Aorta (tissue), 5 donors: Measurements from ENCODE around the gene PRDX3. TPM values are rescaled to one million over a fixed set of nuclear protein-coding genes. Genes with fewer than 3 reads are reported as not detected.

Source experiments
- ATAC-seq: fragments of 200-7000 bp; cut with Tn5 transposase; one replicate; pipeline ENCODE4 v1.9.1; 2022; ENCODE audit warnings: moderate library complexity; ENCODE audit not compliant: low FRiP score
- DNase-seq, 2 donors: peaks; one replicate each; pipeline ENCODE4 v3.0.0-alpha.2; 2020
- H3K27ac ChIP-seq, 2 donors: one replicate each; pipeline ENCODE4 v1.5.1; 2013; ENCODE audit warnings: low read length in 2 of 2, mild to moderate bottlenecking in 2 of 2, moderate library complexity in 2 of 2, control low read depth in 1 of 2, inconsistent platforms in 1 of 2, low read depth in 1 of 2
- H3K27me3 ChIP-seq, 2 donors: one replicate each; pipeline ENCODE4 v1.6.1; 2013; ENCODE audit warnings: control low read depth in 1 of 2, low read length in 1 of 2, mild to moderate bottlenecking in 1 of 2, moderate library complexity in 1 of 2; ENCODE audit not compliant: insufficient read depth in 2 of 2, control insufficient read depth in 1 of 2
- H3K36me3 ChIP-seq, 2 donors: one replicate each; pipeline ENCODE4 v1.6.1; 2013; ENCODE audit warnings: control low read depth in 1 of 2, low read length in 1 of 2, mild to moderate bottlenecking in 1 of 2; ENCODE audit not compliant: insufficient read depth in 2 of 2, control insufficient read depth in 1 of 2
- H3K4me1 ChIP-seq, 2 donors: one replicate each; pipeline ENCODE4 v1.6.1; 2013; ENCODE audit warnings: low read length in 2 of 2, control low read depth in 1 of 2, mild to moderate bottlenecking in 1 of 2, moderate library complexity in 1 of 2; ENCODE audit not compliant: insufficient read depth in 2 of 2, control insufficient read depth in 1 of 2
- H3K4me3 ChIP-seq, 2 donors: one replicate each; pipeline ENCODE4 v1.5.1; 2013; ENCODE audit warnings: low read length in 2 of 2, control low read depth in 1 of 2, mild to moderate bottlenecking in 1 of 2
- H3K9me3 ChIP-seq: one replicate; pipeline ENCODE4 v1.6.1; 2013; ENCODE audit warnings: mild to moderate bottlenecking, low read length; ENCODE audit not compliant: control insufficient read depth
- WGBS, 2 donors: extraction: QIAGEN DNeasy Blood & Tissue Kit; methylation state at CpG; one replicate each; pipeline ENCODE4 v1.1.7; 2013; 5-methylcytosine and 5-hydroxymethylcytosine counted together
- intact Hi-C, 2 donors: fragments of 100-400 bp; cut with DNase I; formaldehyde crosslinking; loops; one replicate each; pipeline versions ENCODE4 v1.14.2 to v1.15.0; 2022
- polyA plus RNA-seq, 2 donors: library from polyadenylated mRNA; stranded (reverse); fragments of 200-250 nt; gene quantifications; one replicate each; pipeline ENCODE4 v1.2.3, GENCODE V29; 2013
- total RNA-seq, 2 donors: library from RNA; stranded (reverse); fragmentation: NEBNext Ultra II Directional; extraction: Animal tissue kit (Norgen Biotek cat#: 25700); gene quantifications; one replicate each; pipeline ENCODE4 v1.2.1, GENCODE V29; 2021
- donor health status: healthy with polysubstance abuse.
- donor health status: Bipolar disorder and iron deficiency.
- donor health status: DM: no; HTN: no; CAD: no.
- donor health status: DM: no; HTN: no; CAD: no.
- donor health status: DM: yes; HTN: yes; CAD: no.

PRDX3 gene
- total and polyA plus RNA-seq, 4 donors, result 76.3 to 158 (median 91.5) TPM

- H3K27ac ChIP-seq, result no peak overlapping the region
- ATAC-seq (no peak), DNase-seq (no peak)
- H3K9me3 ChIP-seq, result no peaks in the 10 kb centered on the region
- 85 to 86% methylated on average over 1 of the region's 1 CpG for WGBS, 2 donors
- no peaks in the 10 kb centered on the region for H3K27me3 ChIP-seq
- H3K4me1 ChIP-seq, result no peaks in the 10 kb centered on the region
- intact Hi-C loops, result loop anchor here in 1 of 2 donors (1.0 kb wide), 1 partner anchor 287 kb away; no protein-coding TSS in a partner anchor
- no peak overlapping the region for H3K4me3 ChIP-seq
- H3K36me3 ChIP-seq, result no peaks in the 10 kb centered on the region
Observed at GRCh38 chr10:119201233-119201632, 22.6 kb upstream of the PRDX3 start.

DNA sequence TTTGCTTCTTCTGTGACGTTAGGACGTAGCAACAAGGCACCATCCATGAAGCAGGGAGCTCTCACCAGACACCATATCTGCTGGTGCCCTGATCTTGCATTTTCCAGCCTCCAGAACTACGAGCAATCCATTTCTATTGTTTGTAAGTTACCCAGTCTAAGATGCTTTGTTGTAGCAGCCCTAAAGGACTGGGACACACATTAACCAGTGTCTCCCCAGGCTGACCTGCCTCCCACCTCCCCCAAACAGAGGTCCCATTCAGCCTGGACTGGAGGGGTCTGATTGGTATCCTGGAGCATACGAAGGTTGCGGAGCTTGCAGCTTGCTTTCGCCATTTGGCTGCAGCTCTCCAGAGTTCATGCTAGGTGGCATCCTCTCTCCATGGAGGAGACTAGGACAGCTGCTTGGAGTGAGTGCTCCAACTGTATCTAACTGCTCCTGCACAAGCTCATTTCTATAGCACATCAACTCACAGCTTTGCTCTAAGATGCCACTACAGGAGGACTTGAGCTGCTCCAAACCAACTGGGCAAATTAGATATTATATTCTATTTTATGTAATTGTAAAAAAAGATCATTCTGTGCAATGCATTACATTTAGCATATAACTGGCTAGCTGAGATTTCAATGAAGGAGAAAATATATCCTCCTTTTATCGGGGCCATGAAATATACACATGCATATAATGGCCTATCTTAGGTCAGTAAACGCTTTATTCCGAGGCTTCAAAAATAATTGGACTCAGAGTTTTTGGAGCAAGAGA, 20.8 kb upstream of the PRDX3 start:
- Histone ChIP-seq H3K27me3 (no peaks in the 10 kb centered on the region), H3K4me3 (no peak overlapping the region), H3K4me1 (no peaks in the 10 kb centered on the region), H3K27ac (no peak overlapping the region), H3K9me3 (no peaks in the 10 kb centered on the region), H3K36me3 (no peaks in the 10 kb centered on the region)
- intact Hi-C loops, result loop anchor here (2.0 to 5.0 kb wide), 4 partner anchors 245 to 343 kb away; partner anchors contain the start of gene RGS10 (in 1 of the 2)
- ATAC-seq, result peak; percentile 91
- peak; percentile 69 for DNase-seq
- 32 to 40% methylated on average over 9 of the region's 9 CpGs for WGBS, 2 donors

DNA sequence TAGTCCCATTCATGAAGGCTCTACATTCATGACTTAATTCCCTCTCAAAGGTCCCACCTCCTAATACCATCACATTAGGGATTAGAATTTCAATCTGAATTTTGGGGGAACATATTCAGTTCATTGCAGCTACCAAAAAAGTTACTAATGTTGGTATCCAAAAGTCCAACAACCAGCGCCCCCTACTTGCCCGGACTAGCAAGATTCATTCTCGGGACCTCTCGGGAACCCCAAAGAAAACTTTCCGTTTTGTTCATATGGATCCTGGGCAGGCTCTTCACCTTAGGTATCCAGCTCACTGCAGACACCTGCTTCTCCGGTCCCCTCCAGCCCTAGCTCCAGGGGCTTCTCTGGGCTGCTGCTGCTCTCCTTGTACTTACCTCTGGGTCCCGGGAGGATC, 19.8 kb upstream of the PRDX3 start:
- H3K4me3 ChIP-seq, result no peak overlapping the region
- H3K9me3 ChIP-seq, result no peaks in the 10 kb centered on the region
- peak in 1 of 2 donors; percentile 62 for DNase-seq
- H3K4me1 ChIP-seq, result no peaks in the 10 kb centered on the region
- 46 to 52% methylated on average over 7 of the region's 7 CpGs for WGBS, 2 donors
- H3K27me3 ChIP-seq, result no peaks in the 10 kb centered on the region
- no peak for ATAC-seq
- intact Hi-C loops, result loop anchor here (2.0 to 5.0 kb wide), 4 partner anchors 246 to 344 kb away; partner anchors contain the start of gene RGS10 (in 1 of the 2)
- H3K36me3 ChIP-seq, result no peaks in the 10 kb centered on the region
- H3K27ac ChIP-seq, result no peak overlapping the region

DNA sequence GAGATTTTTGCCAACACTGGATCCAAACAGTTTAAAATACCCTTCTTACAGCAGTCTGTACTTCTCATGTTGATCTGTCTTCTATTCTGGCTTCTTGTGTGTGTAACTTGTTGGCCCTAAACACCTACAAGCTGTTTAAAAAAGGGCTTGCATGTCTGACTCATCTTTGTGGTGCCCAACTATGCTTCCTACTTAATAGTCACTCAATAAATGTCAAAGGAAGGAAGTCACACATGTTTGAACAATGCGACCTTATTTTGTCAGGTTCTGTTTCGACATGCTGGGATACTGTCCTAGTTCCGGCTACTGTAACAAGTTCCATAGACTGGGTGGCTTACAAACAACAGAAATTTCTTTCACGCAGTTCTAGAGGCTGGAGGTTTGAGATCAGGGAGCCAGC, 19.3 kb upstream of the PRDX3 start:
- H3K27ac ChIP-seq, result no peak overlapping the region
- H3K27me3 ChIP-seq, result no peaks in the 10 kb centered on the region
- WGBS, 2 donors, result 65 to 77% methylated on average over 4 of the region's 4 CpGs
- no peaks in the 10 kb centered on the region for H3K4me1 ChIP-seq
- ATAC-seq (no peak), DNase-seq (no peak)
- H3K36me3 ChIP-seq, result no peaks in the 10 kb centered on the region
- no peaks in the 10 kb centered on the region for H3K9me3 ChIP-seq
- H3K4me3 ChIP-seq, result no peak overlapping the region
- intact Hi-C loops, result loop anchor here (2.0 to 5.0 kb wide), 4 partner anchors 247 to 344 kb away; partner anchors contain the start of gene RGS10 (in 1 of the 2)

DNA sequence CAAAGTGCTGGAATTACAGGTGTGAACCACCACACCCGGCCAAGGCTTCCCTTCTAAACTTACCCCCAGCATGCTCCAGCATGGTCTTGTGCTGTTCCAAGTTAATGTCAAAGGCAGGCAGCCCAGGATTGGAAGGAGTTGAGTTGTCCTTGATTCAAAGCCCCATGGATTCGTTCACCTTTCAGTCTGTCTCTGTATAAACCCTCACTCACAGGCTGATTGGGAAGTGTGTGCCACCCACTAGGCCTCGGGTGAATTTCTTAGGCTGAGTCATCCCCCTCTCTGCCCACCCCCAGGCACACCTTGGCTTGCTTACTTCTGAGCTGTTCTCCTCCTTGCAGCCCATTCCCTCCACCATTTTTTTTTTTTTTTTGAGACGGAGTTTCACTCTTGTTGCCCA, 13.3 kb upstream of the PRDX3 start:
- Histone ChIP-seq H3K4me1 (no peaks in the 10 kb centered on the region), H3K27ac (no peak overlapping the region), H3K36me3 (no peaks in the 10 kb centered on the region), H3K27me3 (no peaks in the 10 kb centered on the region), H3K9me3 (no peaks in the 10 kb centered on the region), H3K4me3 (no peak overlapping the region)
- 81 to 83% methylated on average over 3 to 4 of the region's 4 CpGs for WGBS, 2 donors
- ATAC-seq, result no peak
- peak in 1 of 2 donors; percentile 25 for DNase-seq
- intact Hi-C loops, result no loop called here

DNA sequence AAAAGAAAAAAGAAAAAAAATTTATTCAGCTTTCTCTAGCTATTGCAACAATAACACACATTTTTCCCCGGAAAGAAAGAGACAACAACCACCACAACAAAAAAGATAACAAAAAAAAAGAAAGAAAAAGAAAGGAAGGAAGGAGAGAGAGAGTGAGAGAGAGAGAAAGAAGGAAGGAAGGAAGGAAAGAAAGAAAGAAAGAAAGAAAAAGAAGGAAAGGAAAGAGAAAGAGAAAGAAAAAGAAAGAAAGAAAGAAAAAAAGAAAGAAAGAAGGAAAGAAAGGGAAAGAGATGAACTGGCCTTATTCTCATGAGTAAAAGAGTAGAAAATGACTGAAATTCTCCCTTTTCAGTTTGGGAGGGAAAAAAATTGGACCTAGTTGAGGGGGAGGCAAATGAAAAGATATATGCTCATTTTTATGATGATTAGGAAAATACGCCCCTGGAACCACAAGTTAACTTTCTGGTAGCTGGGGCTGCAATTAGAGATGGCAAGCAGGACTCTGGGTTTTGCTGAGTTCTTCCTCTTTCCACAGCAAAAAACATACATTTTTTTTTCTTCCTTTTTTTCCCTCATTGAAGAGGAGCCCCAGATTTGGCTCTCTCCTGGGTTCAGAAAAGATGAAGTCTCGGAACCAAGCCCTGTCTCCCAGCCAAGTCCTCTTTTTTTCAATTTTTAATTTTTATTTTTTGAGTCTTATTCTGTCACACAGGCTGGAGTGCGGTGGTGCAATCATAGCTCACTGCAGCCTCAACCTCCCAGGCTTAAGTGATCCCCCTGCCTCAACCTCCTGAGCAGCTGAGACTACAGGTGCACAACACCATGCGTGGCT, 12.6 kb upstream of the PRDX3 start:
- intact Hi-C loops, result no loop called here
- DNase-seq, result no peak

GRCh38 chr10:119190353-119190752, 11.7 kb upstream of the PRDX3 start:
- Histone ChIP-seq H3K27me3 (no peaks in the 10 kb centered on the region), H3K4me3 (no peak overlapping the region), H3K4me1 (no peaks in the 10 kb centered on the region), H3K9me3 (no peaks in the 10 kb centered on the region), H3K27ac (no peak overlapping the region), H3K36me3 (no peaks in the 10 kb centered on the region)
- intact Hi-C loops, result no loop called here
- DNase-seq, result peak in 1 of 2 donors; percentile 22
- WGBS, 2 donors, result 96 to 99% methylated on average over 4 of the region's 4 CpGs
- no peak for ATAC-seq

More for the DNA sequence above, 12.6 kb upstream of the PRDX3 start:
- Histone ChIP-seq H3K36me3 (no peaks in the 10 kb centered on the region), H3K4me3 (no peak overlapping the region), H3K27me3 (no peaks in the 10 kb centered on the region), H3K9me3 (no peaks in the 10 kb centered on the region), H3K27ac (no peak overlapping the region), H3K4me1 (no peaks in the 10 kb centered on the region)
- 56 to 66% methylated on average over 5 of the region's 5 CpGs for WGBS, 2 donors
- no peak for ATAC-seq

- intact Hi-C loops, result no loop called here
- H3K4me3 ChIP-seq, result no peak overlapping the region
- peak in 1 of 2 donors; percentile 10 for DNase-seq
Observed at GRCh38 chr10:119189811-119190282, 11.2 kb upstream of the PRDX3 start.

More at GRCh38 chr10:119189811-119190282, 11.2 kb upstream of the PRDX3 start:
- no peaks in the 10 kb centered on the region for H3K36me3 ChIP-seq
- H3K9me3 ChIP-seq, result no peaks in the 10 kb centered on the region
- H3K4me1 ChIP-seq, result no peaks in the 10 kb centered on the region
- no peak overlapping the region for H3K27ac ChIP-seq
- 87% methylated on average over 3 of the region's 3 CpGs for WGBS, 2 donors
- H3K27me3 ChIP-seq, result no peaks in the 10 kb centered on the region
- no peak for ATAC-seq
